Mesendoderm (in vitro differentiated cells): Measurements from ENCODE around the gene AKR1E2.
A peak's percentile ranks its signal among the peaks of the same experiment; 100 is the strongest.

Source experiments
- DNase-seq: peaks from one replicate; pipeline ENCODE4 v3.0.0; 2013
- H2AK5ac ChIP-seq: 2 replicates; pipeline ENCODE4 v1.6.1; 2013; ENCODE audit warnings: low read length, inconsistent platforms
- H2BK120ac ChIP-seq: 2 replicates; pipeline ENCODE4 v1.6.1; 2013; ENCODE audit warnings: low read depth, mild to moderate bottlenecking, low read length, moderate library complexity, mixed read lengths
- H2BK15ac ChIP-seq: replicated peaks from 2 replicates; pipeline ENCODE4 v1.6.1; 2013; ENCODE audit warnings: low read depth, mild to moderate bottlenecking, moderate library complexity
- H2BK5ac ChIP-seq: 2 replicates; pipeline ENCODE4 v1.6.1; 2013; ENCODE audit warnings: low read length, inconsistent platforms
- H3K18ac ChIP-seq: 2 replicates; pipeline ENCODE4 v1.6.1; 2013; ENCODE audit warnings: mild to moderate bottlenecking, low read length, mixed read lengths
- H3K23ac ChIP-seq: one replicate; pipeline ENCODE4 v1.6.1; 2013; ENCODE audit warnings: low read length
- H3K27ac ChIP-seq: 2 replicates; pipeline ENCODE4 v1.5.1; 2013; ENCODE audit warnings: low read depth, mild to moderate bottlenecking, inconsistent platforms, low read length, moderate library complexity
- H3K27me3 ChIP-seq: 2 replicates; pipeline ENCODE4 v1.6.1; 2013; ENCODE audit warnings: low read length, control low read depth, mild to moderate bottlenecking, inconsistent platforms; ENCODE audit not compliant: insufficient read depth, poor library complexity
- H3K36me3 ChIP-seq: 2 replicates; pipeline ENCODE4 v1.6.1; 2013; ENCODE audit warnings: low read length, inconsistent platforms; ENCODE audit not compliant: control insufficient read depth, insufficient read depth
- H3K4ac ChIP-seq: one replicate; pipeline ENCODE4 v1.6.1; 2013; ENCODE audit warnings: low read depth, mild to moderate bottlenecking, low read length, moderate library complexity
- H3K4me1 ChIP-seq: 2 replicates; pipeline ENCODE4 v1.6.1; 2013; ENCODE audit warnings: low read depth, low read length, inconsistent platforms; ENCODE audit not compliant: control insufficient read depth
- H3K4me2 ChIP-seq: 2 replicates; pipeline ENCODE4 v1.6.1; 2013; ENCODE audit warnings: low read length
- H3K4me3 ChIP-seq: 2 replicates; pipeline ENCODE4 v1.5.1; 2013; ENCODE audit warnings: mild to moderate bottlenecking, low read length
- H3K56ac ChIP-seq: one replicate; pipeline ENCODE4 v1.6.1; 2013; ENCODE audit warnings: low read length
- H3K79me1 ChIP-seq: 2 replicates; pipeline ENCODE4 v1.6.1; 2013; ENCODE audit warnings: low read length, inconsistent platforms
- H3K79me2 ChIP-seq: 2 replicates; pipeline ENCODE4 v1.6.1; 2013; ENCODE audit warnings: mild to moderate bottlenecking, low read length; ENCODE audit not compliant: control insufficient read depth, insufficient read depth
- H3K9ac ChIP-seq: 2 replicates; pipeline ENCODE4 v1.6.1; 2013; ENCODE audit warnings: low read length, inconsistent platforms
- H4K5ac ChIP-seq: one replicate; pipeline ENCODE4 v1.6.1; 2013; ENCODE audit warnings: low read length
- H4K8ac ChIP-seq: one replicate; pipeline ENCODE4 v1.6.1; 2013; ENCODE audit warnings: low read depth, mild to moderate bottlenecking, control low read depth, low read length, moderate library complexity
- WGBS: extraction: QIAGEN DNeasy Blood & Tissue Kit; methylation state at CpG from one replicate; pipeline ENCODE4 v1.1.7; 2013; ENCODE audit warnings: low lambda C conversion rate, missing lambda C conversion rate; ENCODE audit not compliant: insufficient coverage; ENCODE audit errors: extremely low coverage; 5-methylcytosine and 5-hydroxymethylcytosine counted together

AKR1E2 gene

DNA sequence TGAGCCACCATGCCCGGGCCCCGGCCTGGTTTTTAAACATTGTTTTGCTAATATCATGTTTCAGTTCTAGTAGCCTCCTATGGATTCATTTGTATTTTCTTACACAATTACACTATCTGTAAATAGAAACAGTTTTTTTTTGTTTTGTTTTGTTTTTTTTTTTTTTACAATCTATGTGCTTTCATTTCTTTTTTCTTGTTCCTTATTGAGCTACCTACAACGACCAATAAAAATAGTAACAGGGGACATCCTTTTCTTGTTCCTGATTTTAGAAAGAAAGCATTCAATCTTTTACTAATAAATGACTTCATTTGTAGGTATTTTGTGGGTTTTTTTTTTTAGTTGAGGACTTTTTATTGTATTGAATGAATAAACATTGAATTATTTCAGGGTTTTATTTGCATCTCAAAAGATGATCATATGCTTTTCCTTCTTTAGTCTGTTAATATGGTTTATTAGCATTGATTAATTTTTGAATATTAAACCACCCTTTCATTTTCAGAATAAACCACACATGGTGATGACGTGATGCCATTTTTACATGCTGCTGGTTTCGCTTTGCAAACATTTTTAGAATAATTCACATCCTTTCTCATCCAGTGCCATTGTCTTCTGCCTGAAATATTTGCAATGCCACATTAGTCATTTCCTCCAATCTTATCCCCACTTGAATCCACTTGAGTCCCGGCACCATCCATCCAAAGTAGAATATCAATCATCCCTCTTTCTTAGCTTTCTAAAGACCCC lies 18.1 kb upstream of the AKR1E2 start:
- H3K4me3 ChIP-seq, result no peak overlapping the region
- WGBS, result no CpG with 5 or more reads among the region's 6 CpGs
- peak; percentile 40 for DNase-seq

DNA sequence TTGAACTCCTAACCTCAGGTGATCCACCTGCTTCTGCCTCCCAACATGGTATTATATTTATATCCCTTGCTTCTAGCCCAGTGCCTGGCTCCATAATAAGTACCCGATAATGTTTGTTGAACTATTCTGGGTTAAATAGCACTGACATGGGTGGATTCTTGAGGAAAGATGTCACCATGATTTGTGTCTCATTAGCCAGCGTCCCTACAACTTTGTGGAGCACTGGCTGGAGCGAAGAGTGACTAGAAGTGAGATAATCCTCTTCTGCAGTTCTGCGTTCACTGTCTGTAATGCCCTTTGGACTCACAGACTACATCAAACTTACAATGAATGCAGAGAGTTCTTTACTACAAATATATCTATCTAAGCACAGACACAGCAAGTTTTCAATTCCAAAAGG lies 16.9 kb upstream of the AKR1E2 start:
- DNase-seq, result no peak
- Histone ChIP-seq H3K9ac (no peak overlapping the region), H3K27ac (no peak overlapping the region)

More for the DNA sequence above, 18.1 kb upstream of the AKR1E2 start:
- Histone ChIP-seq H3K79me2 (no peaks in the 10 kb centered on the region), H3K56ac (no peak overlapping the region), H4K8ac (no peak overlapping the region), H2AK5ac (no peak overlapping the region), H3K4me1 (no peaks in the 10 kb centered on the region), H3K23ac (no peak overlapping the region), H3K79me1 (no peaks in the 10 kb centered on the region), H3K9ac (no peak overlapping the region), H3K4me2 (no peak overlapping the region), H3K36me3 (no peaks in the 10 kb centered on the region), H2BK15ac (no peak overlapping the region), H3K27me3 (no peaks in the 10 kb centered on the region), H3K4ac (no peak overlapping the region), H3K27ac (no peak overlapping the region), H3K18ac (no peak overlapping the region), H4K5ac (no peak overlapping the region), H2BK5ac (no peak overlapping the region), H2BK120ac (no peak overlapping the region)

DNA sequence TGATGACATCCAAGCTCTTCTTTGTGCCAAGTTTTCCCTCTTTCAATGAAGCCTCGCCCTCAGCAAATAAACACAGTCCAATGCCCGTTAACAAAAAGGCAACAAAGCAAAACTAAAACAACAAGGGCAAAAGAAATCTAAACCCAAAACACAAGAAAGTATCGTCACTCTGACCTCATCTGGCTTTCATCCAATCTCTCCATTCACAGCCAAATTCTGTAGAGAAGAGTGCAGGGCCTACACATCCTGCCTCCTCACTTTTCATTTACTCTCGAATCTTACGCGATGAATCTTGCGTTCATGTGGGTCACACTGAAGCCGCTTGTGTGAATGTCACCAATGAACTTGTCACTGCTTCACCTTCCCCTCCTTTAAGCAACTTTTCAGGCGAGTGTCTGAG lies 15.9 kb upstream of the AKR1E2 start:
- Histone ChIP-seq H3K79me2 (no peaks in the 10 kb centered on the region), H3K18ac (no peak overlapping the region), H3K4me1 (no peaks in the 10 kb centered on the region), H3K56ac (no peak overlapping the region), H3K36me3 (no peaks in the 10 kb centered on the region), H3K4ac (no peak overlapping the region), H2BK5ac (no peak overlapping the region), H3K4me3 (no peak overlapping the region), H4K5ac (no peak overlapping the region), H3K9ac (no peak overlapping the region), H2AK5ac (no peak overlapping the region), H3K4me2 (no peak overlapping the region), H3K79me1 (no peaks in the 10 kb centered on the region), H4K8ac (no peak overlapping the region), H3K23ac (no peak overlapping the region), H3K27me3 (no peaks in the 10 kb centered on the region), H3K27ac (no peak overlapping the region), H2BK15ac (no peak overlapping the region), H2BK120ac (no peak overlapping the region)
- WGBS, result no CpG with 5 or more reads among the region's 9 CpGs
- no peak for DNase-seq

More for the DNA sequence above, 16.9 kb upstream of the AKR1E2 start:
- no CpG with 5 or more reads among the region's 4 CpGs for WGBS
- Histone ChIP-seq H3K23ac (no peak overlapping the region), H2BK5ac (no peak overlapping the region), H4K8ac (no peak overlapping the region), H2AK5ac (no peak overlapping the region), H3K4me3 (no peak overlapping the region), H2BK120ac (no peak overlapping the region), H3K56ac (no peak overlapping the region), H3K27me3 (no peaks in the 10 kb centered on the region), H3K4ac (no peak overlapping the region), H3K79me2 (no peaks in the 10 kb centered on the region), H4K5ac (no peak overlapping the region), H3K4me2 (no peak overlapping the region), H3K4me1 (no peaks in the 10 kb centered on the region), H3K79me1 (no peaks in the 10 kb centered on the region), H3K36me3 (no peaks in the 10 kb centered on the region), H3K18ac (no peak overlapping the region), H2BK15ac (no peak overlapping the region)

DNA sequence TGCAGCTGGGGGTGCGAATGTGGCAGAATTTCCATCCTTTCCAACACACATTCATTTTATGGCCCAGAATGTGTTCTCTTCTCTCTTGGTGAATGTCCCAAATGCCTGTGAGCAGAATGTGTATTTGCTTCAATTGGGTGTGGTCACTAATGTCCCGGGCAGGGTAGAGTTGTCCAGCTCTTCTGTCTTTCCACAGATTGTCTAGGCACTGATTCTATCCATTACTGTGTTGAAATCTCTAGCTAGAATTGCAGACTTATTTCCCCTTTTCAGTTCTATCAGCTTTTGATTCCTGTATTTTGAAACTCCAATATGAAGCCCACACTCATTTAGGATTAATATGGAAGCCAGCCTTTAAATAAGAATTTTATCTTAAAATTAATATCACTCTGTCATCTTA lies 14.0 kb upstream of the AKR1E2 start:
- Histone ChIP-seq H3K4me3 (no peak overlapping the region), H3K27me3 (no peaks in the 10 kb centered on the region), H3K23ac (no peak overlapping the region), H2BK5ac (no peak overlapping the region), H3K4me2 (no peak overlapping the region), H2BK15ac (no peak overlapping the region), H3K4ac (no peak overlapping the region), H2AK5ac (no peak overlapping the region), H3K56ac (no peak overlapping the region), H3K18ac (no peak overlapping the region), H2BK120ac (no peak overlapping the region), H3K4me1 (no peaks in the 10 kb centered on the region), H3K9ac (no peak overlapping the region), H3K79me2 (no peaks in the 10 kb centered on the region), H3K36me3 (no peaks in the 10 kb centered on the region), H3K27ac (no peak overlapping the region), H3K79me1 (no peaks in the 10 kb centered on the region), H4K8ac (no peak overlapping the region), H4K5ac (no peak overlapping the region)
- no peak for DNase-seq
- WGBS, result no CpG with 5 or more reads among the region's 2 CpGs

DNA sequence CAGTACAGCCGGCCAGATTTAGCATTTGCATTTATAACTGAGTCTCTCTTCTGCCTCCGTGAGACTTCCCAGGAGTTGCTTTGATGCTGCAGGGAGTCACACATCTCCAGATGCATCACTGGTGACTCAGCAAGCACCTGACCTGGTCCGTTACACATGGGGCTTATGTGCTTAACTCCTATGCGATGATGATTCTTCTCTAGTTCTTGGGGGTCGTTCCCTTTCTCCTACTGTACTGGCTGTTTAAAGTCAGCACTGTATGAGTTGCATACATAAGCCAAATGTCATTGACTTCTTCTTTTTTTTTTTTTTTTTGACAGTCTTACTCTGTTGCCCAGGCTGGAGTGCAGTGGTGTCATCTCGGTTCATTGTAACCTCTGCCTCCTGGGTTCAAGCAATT lies 13.0 kb upstream of the AKR1E2 start:
- no peak overlapping the region for H3K56ac ChIP-seq
- no peak overlapping the region for H4K5ac ChIP-seq
- no peak overlapping the region for H2BK120ac ChIP-seq
- H3K27ac ChIP-seq, result no peak overlapping the region
- H3K79me1 ChIP-seq, result no peaks in the 10 kb centered on the region
- no peaks in the 10 kb centered on the region for H3K79me2 ChIP-seq
- H3K18ac ChIP-seq, result no peak overlapping the region
- no CpG with 5 or more reads among the region's 6 CpGs for whole genome bisulfite sequencing
- no peak overlapping the region for H4K8ac ChIP-seq
- H3K4me1 ChIP-seq, result no peaks in the 10 kb centered on the region
- no peaks in the 10 kb centered on the region for H3K36me3 ChIP-seq
- H2AK5ac ChIP-seq, result no peak overlapping the region
- no peak overlapping the region for H3K4ac ChIP-seq
- H2BK15ac ChIP-seq, result no peak overlapping the region
- no peak overlapping the region for H2BK5ac ChIP-seq
- H3K27me3 ChIP-seq, result no peaks in the 10 kb centered on the region
- DNase-seq, result peak; percentile 72
- H3K4me2 ChIP-seq, result no peak overlapping the region
- no peak overlapping the region for H3K4me3 ChIP-seq
- no peak overlapping the region for H3K9ac ChIP-seq
- H3K23ac ChIP-seq, result no peak overlapping the region

DNA sequence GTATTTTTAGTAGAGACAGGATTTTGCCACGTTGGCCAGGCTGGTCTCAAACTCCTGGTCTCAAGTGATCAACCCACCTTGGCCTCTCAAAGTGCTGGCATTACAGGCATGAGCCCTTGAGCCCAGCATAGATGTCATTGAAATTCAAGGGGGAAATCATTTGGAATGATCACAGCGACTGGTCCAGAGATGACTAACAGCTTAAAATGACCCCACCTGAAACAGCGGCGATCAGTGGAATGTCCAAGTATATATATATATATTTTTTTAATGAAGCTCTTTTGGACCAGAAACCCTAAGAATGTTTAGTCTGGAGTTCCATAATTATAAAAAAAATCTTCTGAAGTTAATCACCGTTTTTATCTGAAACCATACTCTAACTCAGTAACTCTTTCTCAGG lies 12.5 kb upstream of the AKR1E2 start:
- Histone ChIP-seq H3K79me1 (no peaks in the 10 kb centered on the region), H3K4me2 (no peak overlapping the region), H3K23ac (no peak overlapping the region), H2BK120ac (no peak overlapping the region), H2AK5ac (no peak overlapping the region), H2BK15ac (no peak overlapping the region), H3K79me2 (no peaks in the 10 kb centered on the region), H3K18ac (no peak overlapping the region), H3K4me3 (no peak overlapping the region), H3K9ac (no peak overlapping the region), H3K27ac (no peak overlapping the region), H3K36me3 (no peaks in the 10 kb centered on the region), H4K5ac (no peak overlapping the region), H3K27me3 (no peaks in the 10 kb centered on the region), H3K4ac (no peak overlapping the region), H3K56ac (no peak overlapping the region), H2BK5ac (no peak overlapping the region), H4K8ac (no peak overlapping the region), H3K4me1 (no peaks in the 10 kb centered on the region)
- DNase-seq, result no peak
- no CpG with 5 or more reads among the region's 5 CpGs for whole genome bisulfite sequencing
